ENCODE results near the gene RECQL5. TPM values are rescaled to one million over a fixed set of nuclear protein-coding genes. Genes with fewer than 3 reads are reported as not detected.

RECQL5 gene
- total RNA-seq, 6 experiments from 2014 or later: 18.7 to 22.6 (median 21.2) TPM

DNA sequence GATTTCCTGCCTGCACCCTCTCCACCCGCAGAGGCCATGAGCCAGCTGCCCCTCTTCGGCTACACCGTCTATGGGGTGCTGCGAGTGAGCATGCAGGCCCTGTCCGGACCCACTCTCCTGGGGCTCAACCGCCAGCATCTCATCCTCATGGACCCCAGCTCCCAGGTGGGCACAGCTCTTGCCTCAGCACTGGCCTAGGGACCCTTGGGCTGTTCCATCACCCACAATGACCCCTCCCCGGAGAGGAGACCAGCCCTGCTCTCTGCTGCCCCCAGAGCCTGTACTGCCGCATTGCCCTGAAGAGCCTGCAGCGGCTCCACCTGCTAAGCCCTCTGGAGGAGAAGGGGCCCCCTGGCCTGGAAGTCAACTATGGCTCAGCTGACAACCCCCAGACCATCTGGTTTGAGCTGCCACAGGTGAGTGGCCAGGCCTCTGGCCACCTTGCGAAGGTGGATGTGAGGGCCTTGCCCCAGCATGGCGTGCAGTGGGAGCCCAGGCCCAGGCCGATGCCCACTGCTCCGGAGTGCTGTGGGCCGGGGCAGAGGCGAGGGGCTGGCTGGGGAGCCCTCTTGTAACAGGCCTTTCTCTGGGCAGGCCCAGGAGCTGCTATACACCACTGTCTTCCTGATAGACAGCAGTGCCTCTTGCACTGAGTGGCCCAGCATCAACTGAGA lies 41.0 kb downstream of the RECQL5 start:
- Mint-ChIP-seq H3K36me3 (ENCODE audit: low read depth) (no peaks in the 10 kb centered on the region), H3K27me3 (ENCODE audit: insufficient read depth) (peaks cover 4% of the 10 kb centered on the region; the same call in 1 of the 2 replicates), H3K4me1 (ENCODE audit: low read depth) (peaks cover 10% of the 10 kb centered on the region), H3K27ac (no peak overlapping the region), H3K9me3 (no peaks in the 10 kb centered on the region), H3K4me3 (no peak overlapping the region)
- TF ChIP-seq, protein P1, sequence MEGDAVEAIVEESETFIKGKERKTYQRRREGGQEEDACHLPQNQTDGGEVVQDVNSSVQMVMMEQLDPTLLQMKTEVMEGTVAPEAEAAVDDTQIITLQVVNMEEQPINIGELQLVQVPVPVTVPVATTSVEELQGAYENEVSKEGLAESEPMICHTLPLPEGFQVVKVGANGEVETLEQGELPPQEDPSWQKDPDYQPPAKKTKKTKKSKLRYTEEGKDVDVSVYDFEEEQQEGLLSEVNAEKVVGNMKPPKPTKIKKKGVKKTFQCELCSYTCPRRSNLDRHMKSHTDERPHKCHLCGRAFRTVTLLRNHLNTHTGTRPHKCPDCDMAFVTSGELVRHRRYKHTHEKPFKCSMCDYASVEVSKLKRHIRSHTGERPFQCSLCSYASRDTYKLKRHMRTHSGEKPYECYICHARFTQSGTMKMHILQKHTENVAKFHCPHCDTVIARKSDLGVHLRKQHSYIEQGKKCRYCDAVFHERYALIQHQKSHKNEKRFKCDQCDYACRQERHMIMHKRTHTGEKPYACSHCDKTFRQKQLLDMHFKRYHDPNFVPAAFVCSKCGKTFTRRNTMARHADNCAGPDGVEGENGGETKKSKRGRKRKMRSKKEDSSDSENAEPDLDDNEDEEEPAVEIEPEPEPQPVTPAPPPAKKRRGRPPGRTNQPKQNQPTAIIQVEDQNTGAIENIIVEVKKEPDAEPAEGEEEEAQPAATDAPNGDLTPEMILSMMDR (IDR thresholded peaks at IDR 0.05): peak; percentile 78
- DNase-seq: no peak

GRCh38 chr17:75624714-75625345 lies 42.1 kb downstream of the RECQL5 start:
- Mint-ChIP-seq H3K9me3 (no peaks in the 10 kb centered on the region), H3K36me3 (ENCODE audit: low read depth) (no peaks in the 10 kb centered on the region), H3K4me3 (no peak overlapping the region), H3K27ac (no peak overlapping the region), H3K4me1 (ENCODE audit: low read depth) (peaks cover 10% of the 10 kb centered on the region), H3K27me3 (ENCODE audit: insufficient read depth) (peaks cover 6% of the 10 kb centered on the region; the same call in 1 of the 2 replicates)
- no peak for DNase-seq
- TF ChIP-seq, protein P1 (IDR thresholded peaks at IDR 0.05): no peak

- TF ChIP-seq, protein P1 (IDR thresholded peaks at IDR 0.05): no peak
- no peaks in the 10 kb centered on the region for H3K9me3 Mint-ChIP-seq
- peaks cover 6% of the 10 kb centered on the region; the same call in 1 of the 2 replicates for H3K27me3 Mint-ChIP-seq (ENCODE audit: insufficient read depth)
- H3K27ac Mint-ChIP-seq: no peak overlapping the region
- peaks cover 10% of the 10 kb centered on the region for H3K4me1 Mint-ChIP-seq (ENCODE audit: low read depth)
- no peak for DNase-seq
- H3K36me3 Mint-ChIP-seq (ENCODE audit: low read depth): no peaks in the 10 kb centered on the region
- H3K4me3 Mint-ChIP-seq: no peak overlapping the region
These were observed 42.9 kb downstream of the RECQL5 start for GRCh38 chr17:75624021-75624420.

GRCh38 chr17:75623386-75623785 lies 43.6 kb downstream of the RECQL5 start:
- peak; percentile 32 for DNase-seq
- TF ChIP-seq, protein P1 (IDR thresholded peaks at IDR 0.05): no peak
- peaks cover 10% of the 10 kb centered on the region for H3K4me1 Mint-ChIP-seq (ENCODE audit: low read depth)
- no peaks in the 10 kb centered on the region for H3K36me3 Mint-ChIP-seq (ENCODE audit: low read depth)
- H3K9me3 Mint-ChIP-seq: no peaks in the 10 kb centered on the region
- H3K27ac Mint-ChIP-seq: no peak overlapping the region
- no peak overlapping the region for H3K4me3 Mint-ChIP-seq
- peaks cover 6% of the 10 kb centered on the region; the same call in 1 of the 2 replicates for H3K27me3 Mint-ChIP-seq (ENCODE audit: insufficient read depth)

- Mint-ChIP-seq H3K27ac (no peak overlapping the region), H3K4me1 (ENCODE audit: low read depth) (peaks cover 10% of the 10 kb centered on the region)
These were observed 44.1 kb downstream of the RECQL5 start for GRCh38 chr17:75622771-75623273.

More at GRCh38 chr17:75622771-75623273, 44.1 kb downstream of the RECQL5 start:
- DNase-seq: no peak
- Mint-ChIP-seq H3K9me3 (no peaks in the 10 kb centered on the region), H3K36me3 (ENCODE audit: low read depth) (no peaks in the 10 kb centered on the region), H3K4me3 (no peak overlapping the region), H3K27me3 (ENCODE audit: insufficient read depth) (peaks cover 6% of the 10 kb centered on the region; the same call in 1 of the 2 replicates)
- TF ChIP-seq, protein P1 (IDR thresholded peaks at IDR 0.05): no peak

Measured in HFFc6 (cell line).